ENCODE results near the gene TRABD2B.

The TRABD2B gene

GRCh38 chr1:47816325-47817071 is 180.7 kb downstream of the TRABD2B start:
- no peak for TF ChIP-seq REST (IDR thresholded peaks at IDR 0.05; ENCODE audit: insufficient read depth in 1 of 2, low read depth in 2 of 2, low read length in 2 of 2)
- TF ChIP-seq POLR2AphosphoS5 (IDR thresholded peaks at IDR 0.05; ENCODE audit: low read depth, low read length), result no peak
- no peak for TF ChIP-seq SIN3A (IDR thresholded peaks at IDR 0.05; ENCODE audit: borderline replicate concordance, insufficient read depth, low read length)
- no peak for TF ChIP-seq FOXP2 (optimal IDR thresholded peaks at IDR 0.05; ENCODE audit: borderline replicate concordance, extremely low read depth, extremely low read length, insufficient read depth)
- no peak for TF ChIP-seq TAF1 (IDR thresholded peaks at IDR 0.05; ENCODE audit: borderline replicate concordance, insufficient read depth, low read length)

- TF ChIP-seq FOXP2 (optimal IDR thresholded peaks at IDR 0.05; ENCODE audit: borderline replicate concordance, extremely low read depth, extremely low read length, insufficient read depth), result no peak
- TF ChIP-seq POLR2AphosphoS5 (IDR thresholded peaks at IDR 0.05; ENCODE audit: low read depth, low read length), result no peak
- no peak for TF ChIP-seq REST (IDR thresholded peaks at IDR 0.05; ENCODE audit: insufficient read depth in 1 of 2, low read depth in 2 of 2, low read length in 2 of 2)
- TF ChIP-seq TAF1 (IDR thresholded peaks at IDR 0.05; ENCODE audit: borderline replicate concordance, insufficient read depth, low read length), result no peak
- no peak for TF ChIP-seq SIN3A (IDR thresholded peaks at IDR 0.05; ENCODE audit: borderline replicate concordance, insufficient read depth, low read length)
Measured at GRCh38 chr1:47814612-47815395, 182.4 kb downstream of the TRABD2B start.

GRCh38 chr1:47813970-47814369 is 183.2 kb downstream of the TRABD2B start:
- TF ChIP-seq SIN3A (IDR thresholded peaks at IDR 0.05; ENCODE audit: borderline replicate concordance, insufficient read depth, low read length) (no peak), POLR2AphosphoS5 (IDR thresholded peaks at IDR 0.05; ENCODE audit: low read depth, low read length) (no peak), REST (IDR thresholded peaks at IDR 0.05; ENCODE audit: insufficient read depth in 1 of 2, low read depth in 2 of 2, low read length in 2 of 2) (no peak), FOXP2 (optimal IDR thresholded peaks at IDR 0.05; ENCODE audit: borderline replicate concordance, extremely low read depth, extremely low read length, insufficient read depth) (no peak), TAF1 (IDR thresholded peaks at IDR 0.05; ENCODE audit: borderline replicate concordance, insufficient read depth, low read length) (no peak)

GRCh38 chr1:47812904-47813514 is 184.2 kb downstream of the TRABD2B start:
- no peak for TF ChIP-seq SIN3A (IDR thresholded peaks at IDR 0.05; ENCODE audit: borderline replicate concordance, insufficient read depth, low read length)
- no peak for TF ChIP-seq REST (IDR thresholded peaks at IDR 0.05; ENCODE audit: insufficient read depth in 1 of 2, low read depth in 2 of 2, low read length in 2 of 2)
- TF ChIP-seq FOXP2 (optimal IDR thresholded peaks at IDR 0.05; ENCODE audit: borderline replicate concordance, extremely low read depth, extremely low read length, insufficient read depth), result no peak
- TF ChIP-seq TAF1 (IDR thresholded peaks at IDR 0.05; ENCODE audit: borderline replicate concordance, insufficient read depth, low read length), result no peak
- no peak for TF ChIP-seq POLR2AphosphoS5 (IDR thresholded peaks at IDR 0.05; ENCODE audit: low read depth, low read length)

Measured in PFSK-1 (cell line).